LHCN-M2 (cell line): ENCODE data around the gene ANKRD62. TPM values are rescaled to one million over a fixed set of nuclear protein-coding genes. Genes with fewer than 3 reads are reported as not detected.
"Not testable (repeated sequence)": the region's sequence is repeated elsewhere in the genome, so short reads cannot be mapped to it uniquely, and the experiment has no call there.

Experiments
- DNase-seq: peaks from one replicate; pipeline ENCODE4 v3.0.0-alpha.2; 2012; ENCODE audit warnings: low read depth
- total RNA-seq: library from RNA; depleted of rRNA; stranded (reverse); fragments of >200 nt; gene quantifications from 2 replicates; pipeline ENCODE4 v1.2.3, GENCODE V29; 2014

ANKRD62 gene
- total RNA-seq, 1 experiment from 2014 or later, result not detected

DNA sequence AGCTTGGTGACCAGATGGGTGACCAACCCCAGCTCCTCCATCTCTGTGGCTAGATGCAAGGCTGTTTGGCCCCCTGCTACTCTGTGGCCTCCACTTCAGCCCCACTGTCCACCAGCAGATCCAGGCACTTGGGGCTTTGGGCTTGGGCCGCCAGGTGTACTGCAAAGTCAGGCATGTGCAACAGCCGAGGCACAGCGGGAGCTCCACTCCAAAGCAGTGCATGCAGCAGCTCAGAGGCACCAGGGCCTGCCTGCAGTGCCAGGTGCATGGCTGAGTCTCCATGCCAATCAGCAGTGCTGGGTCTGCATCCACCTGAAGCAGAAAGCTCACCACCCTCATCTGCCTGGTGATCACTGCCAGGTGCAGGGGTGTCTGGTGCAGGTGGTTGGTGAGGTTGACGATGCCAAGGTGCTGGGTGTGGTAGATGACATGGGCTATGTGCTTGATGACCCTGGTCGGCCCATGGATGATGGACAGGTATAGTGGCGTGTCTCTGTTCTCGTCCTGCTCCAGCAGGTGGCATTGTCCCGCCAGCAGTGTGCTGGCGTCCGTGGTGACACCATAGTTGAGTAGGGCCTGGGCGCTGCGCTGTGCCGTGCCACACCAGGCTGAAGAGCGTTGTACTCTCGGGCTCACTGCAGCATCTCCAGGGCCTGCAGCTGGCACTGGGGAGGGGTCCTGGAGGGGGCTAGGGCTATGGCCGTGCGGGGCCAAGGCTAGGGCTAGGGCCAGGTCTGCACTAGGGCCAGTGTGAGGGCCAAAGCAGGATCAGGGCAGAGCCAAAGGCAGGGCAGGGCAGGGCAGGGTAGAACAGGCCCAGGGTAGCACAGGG lies 1.0 kb upstream of the ANKRD62 start:
- DNase-seq, result no peak

- no peak for DNase-seq
These were observed 4.7 kb downstream of the ANKRD62 start for GRCh38 chr18:12098374-12098773.

DNA sequence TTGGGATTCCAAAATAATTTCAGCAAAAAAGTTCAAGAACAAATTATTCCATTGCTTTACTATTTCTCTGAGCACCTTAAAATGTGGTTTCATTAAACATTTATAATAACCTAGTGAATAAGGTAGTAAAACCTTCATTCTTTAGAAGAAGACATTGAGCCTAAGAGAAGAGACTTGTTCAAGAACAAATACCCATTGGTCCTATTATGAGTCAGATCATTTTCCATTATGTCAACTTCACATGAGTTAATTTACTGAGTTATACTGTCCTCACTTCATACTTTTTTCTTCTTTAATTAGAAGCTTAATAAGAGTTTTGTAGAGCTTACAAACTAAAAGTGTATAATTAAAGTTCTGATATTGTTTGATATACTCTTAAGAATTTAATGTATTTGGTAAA lies 5.5 kb downstream of the ANKRD62 start:
- no peak for DNase-seq

DNA sequence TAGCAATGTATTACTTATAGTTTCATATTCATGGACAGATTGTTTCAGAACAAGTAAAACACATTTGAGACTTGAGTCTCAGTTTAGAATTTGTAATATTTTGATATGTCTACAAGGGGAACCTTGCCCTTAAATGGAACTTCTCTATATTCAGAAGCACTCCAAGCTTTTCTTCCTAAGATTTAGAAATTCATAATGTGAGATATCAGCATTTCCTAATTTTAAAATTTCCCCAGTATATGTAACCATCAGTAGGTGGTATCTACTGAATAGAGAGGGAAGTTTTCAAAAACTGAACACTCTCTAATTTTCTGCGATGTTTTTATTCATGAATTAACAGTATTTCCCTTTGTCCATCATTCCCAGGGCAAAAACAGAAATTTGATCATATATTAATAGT lies 7.6 kb downstream of the ANKRD62 start:
- no peak for DNase-seq

- DNase-seq, result no peak
These were observed 8.6 kb downstream of the ANKRD62 start for GRCh38 chr18:12102136-12102842.

GRCh38 chr18:12106471-12106870 lies 12.8 kb downstream of the ANKRD62 start:
- no peak for DNase-seq

GRCh38 chr18:12109836-12110235 lies 16.2 kb downstream of the ANKRD62 start:
- no peak for DNase-seq

- DNase-seq, result no peak
These were observed 20.5 kb downstream of the ANKRD62 start for GRCh38 chr18:12113999-12114646.

DNA sequence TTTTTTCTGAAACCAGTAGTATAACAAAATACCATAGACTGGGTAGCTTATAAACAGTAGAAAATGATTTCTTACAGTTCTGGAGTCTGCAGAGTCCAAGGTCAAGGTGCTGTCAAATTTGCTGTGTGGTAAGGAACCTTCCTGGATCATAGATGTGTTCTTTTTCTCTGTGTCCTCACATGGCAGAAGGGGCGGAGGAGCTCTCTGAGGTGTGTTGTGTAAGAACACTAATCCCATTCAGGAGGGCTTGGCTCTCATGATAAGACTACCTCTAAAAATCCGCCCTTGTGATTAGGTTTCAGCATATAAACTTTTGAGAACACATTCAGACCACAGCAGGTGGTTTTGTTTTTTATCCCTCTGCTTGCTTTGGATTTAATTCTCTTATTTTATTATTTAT lies 25.7 kb downstream of the ANKRD62 start:
- no peak for DNase-seq

DNA sequence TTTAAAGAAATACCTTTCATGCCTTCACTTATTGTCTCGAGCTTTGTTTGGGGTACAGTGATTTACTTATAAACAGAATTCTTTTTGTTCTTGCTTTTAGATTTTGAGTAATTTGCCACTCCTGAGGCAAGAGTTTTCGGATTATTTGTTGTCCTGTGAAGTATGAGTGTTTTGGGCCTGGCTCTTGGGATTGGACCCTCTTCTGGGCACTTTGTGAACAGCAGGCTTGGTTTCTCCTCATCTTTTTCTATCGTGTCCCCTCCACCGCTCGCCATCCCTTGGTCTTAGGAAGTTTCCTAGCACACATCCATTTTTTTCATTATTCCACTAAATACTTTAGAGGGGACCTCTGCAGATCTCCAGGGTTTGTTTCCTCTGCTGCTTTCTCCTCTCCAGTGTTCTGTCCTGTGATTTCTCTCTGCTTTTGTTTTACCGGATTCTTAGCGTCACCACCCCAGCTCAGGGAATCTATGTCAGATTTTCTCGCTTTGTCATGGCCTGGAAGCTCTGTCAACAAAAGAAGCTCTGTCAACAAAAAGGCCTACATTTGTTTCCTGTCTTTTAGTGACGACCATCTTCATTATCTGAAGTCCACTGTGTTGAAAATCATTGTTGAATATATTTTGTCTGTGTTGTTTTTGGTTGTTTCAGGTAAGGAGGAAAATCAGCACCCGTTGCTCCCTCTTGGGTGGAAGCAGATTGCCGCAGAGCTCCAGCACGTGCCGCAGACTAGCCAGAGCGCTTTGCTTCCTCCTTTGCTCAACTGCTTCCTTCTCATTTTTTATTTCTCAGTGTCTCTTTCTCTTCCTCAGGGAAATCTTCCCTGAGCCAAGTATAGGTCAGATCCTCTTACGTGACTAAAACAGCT lies 27.8 kb downstream of the ANKRD62 start:
- peak; percentile 1 for DNase-seq

GRCh38 chr18:12122043-12122389 lies 28.4 kb downstream of the ANKRD62 start:
- not testable (repeated sequence) for DNase-seq

DNA sequence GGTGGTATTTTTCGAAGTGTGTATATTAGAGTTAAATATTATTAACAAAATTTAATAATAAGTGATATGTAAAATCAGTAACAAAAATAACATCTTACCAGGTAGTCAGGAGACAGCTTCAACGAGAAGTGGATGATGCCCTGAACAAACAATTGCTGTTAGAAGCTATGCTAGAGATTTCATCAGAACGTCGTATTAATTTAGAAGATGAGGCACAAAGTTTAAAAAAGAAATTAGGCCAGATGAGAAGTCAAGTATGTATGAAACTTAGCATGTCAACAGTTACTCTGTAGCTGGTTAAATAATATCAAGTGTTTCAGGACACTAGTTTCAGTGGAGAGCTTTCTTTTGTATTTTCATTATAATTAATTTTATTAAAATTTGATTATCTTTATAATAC lies 34.0 kb downstream of the ANKRD62 start:
- not testable (repeated sequence) for DNase-seq

DNA sequence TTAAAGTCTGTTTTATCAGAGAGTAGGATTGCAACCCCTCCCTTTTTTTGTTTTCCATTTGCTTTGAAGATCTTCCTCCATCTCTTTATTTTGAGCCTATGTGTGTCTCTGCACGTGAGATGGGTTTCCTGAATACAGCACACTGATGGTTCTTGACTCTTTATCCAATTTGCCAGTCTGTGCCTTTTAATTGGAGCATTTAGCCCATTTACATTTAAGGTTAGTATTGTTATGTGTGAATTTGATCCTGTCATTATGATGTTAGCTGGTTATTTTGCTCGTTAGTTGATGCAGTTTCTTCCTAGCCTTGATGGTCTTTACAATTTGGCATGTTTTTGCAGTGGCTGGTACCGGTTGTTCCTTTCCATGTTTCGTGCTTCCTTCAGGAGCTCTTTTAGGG lies 45.2 kb downstream of the ANKRD62 start:
- DNase-seq, result not testable (repeated sequence)

DNA sequence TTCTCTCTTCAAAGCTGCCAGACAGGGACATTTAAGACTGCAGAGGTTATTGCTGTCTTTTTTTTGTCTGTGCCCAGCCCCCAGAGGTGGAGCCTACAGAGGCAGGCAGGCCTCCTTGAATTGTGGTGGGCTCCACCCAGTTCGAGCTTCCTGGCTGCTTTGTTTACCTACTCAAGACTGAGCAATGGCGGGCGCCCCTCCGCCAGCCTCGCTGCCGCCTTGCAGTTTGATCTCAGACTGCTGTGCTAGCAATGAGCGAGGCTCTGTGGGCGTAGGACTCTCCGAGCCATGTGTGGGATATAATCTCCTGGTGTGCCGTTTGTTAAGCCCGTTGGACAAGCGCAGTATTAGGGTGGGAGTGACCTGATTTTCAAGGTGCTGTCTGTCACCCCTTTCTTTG lies 47.2 kb downstream of the ANKRD62 start:
- not testable (repeated sequence) for DNase-seq

DNA sequence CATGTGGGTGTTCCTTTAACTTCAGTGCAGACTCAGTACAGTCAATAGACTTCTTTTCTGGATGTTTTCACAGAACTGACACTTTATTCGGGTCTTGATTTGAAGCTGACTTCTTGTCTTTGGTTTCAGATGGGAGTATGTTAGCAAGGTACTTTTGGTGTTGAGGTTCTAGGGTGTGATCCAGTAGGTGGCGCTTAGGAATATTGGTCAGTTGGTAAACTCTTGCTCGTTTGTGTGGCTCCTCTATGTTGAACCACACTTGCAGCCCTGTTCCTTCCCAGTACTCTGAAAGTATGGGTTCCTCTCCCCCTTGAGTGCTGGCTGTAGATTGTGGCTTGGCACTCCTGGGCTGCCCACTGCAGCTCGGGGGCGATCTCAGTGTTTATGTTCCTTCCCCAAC lies 48.1 kb downstream of the ANKRD62 start:
- not testable (repeated sequence) for DNase-seq

DNA sequence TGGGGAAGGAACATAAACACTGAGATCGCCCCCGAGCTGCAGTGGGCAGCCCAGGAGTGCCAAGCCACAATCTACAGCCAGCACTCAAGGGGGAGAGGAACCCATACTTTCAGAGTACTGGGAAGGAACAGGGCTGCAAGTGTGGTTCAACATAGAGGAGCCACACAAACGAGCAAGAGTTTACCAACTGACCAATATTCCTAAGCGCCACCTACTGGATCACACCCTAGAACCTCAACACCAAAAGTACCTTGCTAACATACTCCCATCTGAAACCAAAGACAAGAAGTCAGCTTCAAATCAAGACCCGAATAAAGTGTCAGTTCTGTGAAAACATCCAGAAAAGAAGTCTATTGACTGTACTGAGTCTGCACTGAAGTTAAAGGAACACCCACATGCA lies 55.8 kb downstream of the ANKRD62 start:
- not testable (repeated sequence) for DNase-seq

- no peak for DNase-seq
These were observed 60.7 kb downstream of the ANKRD62 start for GRCh38 chr18:12154361-12154760.

DNA sequence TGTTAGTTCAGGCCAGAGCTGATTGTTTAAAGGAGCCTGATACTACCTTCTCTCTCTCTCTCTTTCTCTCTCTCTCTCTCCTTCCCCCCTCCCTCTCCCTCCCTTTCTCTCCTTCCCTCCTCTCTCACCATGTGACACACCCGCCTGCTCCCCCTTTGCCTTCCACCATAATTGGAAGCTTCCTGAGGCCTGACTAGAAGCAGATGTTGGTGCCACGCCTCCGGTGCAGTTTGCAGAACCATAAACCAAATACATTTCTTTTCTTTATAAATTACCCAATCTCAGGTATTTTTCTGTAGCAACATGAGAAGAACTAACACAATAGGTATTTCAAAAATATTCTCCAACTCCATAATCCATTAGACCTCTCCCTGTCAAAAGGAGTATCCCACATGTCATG lies 62.4 kb downstream of the ANKRD62 start:
- DNase-seq, result no peak

- DNase-seq, result peak; percentile 15
These were observed 65.8 kb downstream of the ANKRD62 start for GRCh38 chr18:12159446-12159845.

DNA sequence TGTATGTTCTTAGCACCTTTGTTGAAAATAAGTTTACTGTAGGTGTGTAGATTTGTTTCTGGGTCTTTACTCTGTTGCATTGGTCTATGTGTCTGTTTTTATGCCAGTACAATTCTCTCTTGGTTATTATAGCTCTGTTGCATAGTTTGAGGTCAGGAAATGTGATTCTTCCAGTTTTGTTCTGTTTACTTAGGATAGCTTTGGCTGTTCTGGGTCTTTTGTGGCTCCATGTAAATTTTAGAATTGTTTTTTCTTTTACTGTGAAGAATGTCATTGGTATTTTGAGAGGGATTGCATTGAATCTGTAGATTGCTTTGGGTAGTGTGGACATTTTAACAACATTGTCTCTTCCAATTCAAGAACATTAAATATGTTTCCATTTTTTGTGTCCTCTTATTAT lies 69.1 kb downstream of the ANKRD62 start:
- no peak for DNase-seq

GRCh38 chr18:12165038-12165768 lies 71.6 kb downstream of the ANKRD62 start:
- DNase-seq, result no peak
